OCI-LY1 (cell line): ENCODE results near the gene ITPK1.

ENCODE experiments used
- H2AFZ ChIP-seq: fragments of 200-600 bp; sonication (generic), shearing (Covaris generic); 2 replicates; pipeline ENCODE4 v1.6.0; 2014; ENCODE audit warnings: antibody characterized with exemption, mild to moderate bottlenecking, low read length
- H3F3A ChIP-seq: fragments of 200-600 bp; sonication (generic), shearing (Covaris generic); 2 replicates; pipeline ENCODE4 v1.6.0; 2014; ENCODE audit warnings: mild to moderate bottlenecking, antibody characterized with exemption, low read length, moderate library complexity; ENCODE audit not compliant: insufficient read depth
- H3K27ac ChIP-seq: fragments of 200-600 bp; sonication (generic); 2 replicates; pipeline ENCODE4 v1.5.1; 2014; ENCODE audit warnings: low read length, mixed run types, mild to moderate bottlenecking, low read depth; ENCODE audit not compliant: poor library complexity, severe bottlenecking
- H3K27me3 ChIP-seq: fragments of 200-600 bp; sonication (generic); 2 replicates; pipeline ENCODE4 v1.6.0; 2014; ENCODE audit warnings: antibody characterized with exemption, mild to moderate bottlenecking, low read length, moderate library complexity; ENCODE audit not compliant: insufficient read depth
- H3K36me3 ChIP-seq: fragments of 200-600 bp; sonication (generic); 2 replicates; pipeline ENCODE4 v1.6.1; 2014; ENCODE audit warnings: mild to moderate bottlenecking, antibody characterized with exemption, low read length, moderate library complexity, mixed read lengths; ENCODE audit not compliant: insufficient read depth
- H3K4me1 ChIP-seq: fragments of 200-600 bp; sonication (generic); 2 replicates; pipeline ENCODE4 v1.5.1; 2014; ENCODE audit warnings: mild to moderate bottlenecking, low read length, moderate library complexity; ENCODE audit not compliant: insufficient read depth, severe bottlenecking
- H3K4me2 ChIP-seq: fragments of 200-600 bp; sonication (generic), shearing (Covaris generic); 2 replicates; pipeline ENCODE4 v1.6.1; 2014; ENCODE audit warnings: low read length
- H3K4me3 ChIP-seq: fragments of 200-600 bp; sonication (generic); 2 replicates; pipeline ENCODE4 v1.5.1; 2014; ENCODE audit warnings: low read length, low read depth, mild to moderate bottlenecking, mixed read lengths; ENCODE audit not compliant: poor library complexity, severe bottlenecking
- H3K79me2 ChIP-seq: fragments of 200-600 bp; shearing (Covaris generic); 2 replicates; pipeline ENCODE4 v1.6.1; 2016; ENCODE audit warnings: mixed run types, low read length, mixed read lengths; ENCODE audit not compliant: insufficient read depth
- H3K9ac ChIP-seq: fragments of 200-600 bp; sonication (generic), shearing (Covaris generic); 2 replicates; pipeline ENCODE4 v1.6.1; 2014; ENCODE audit warnings: mild to moderate bottlenecking, low read length, mixed read lengths
- H3K9me2 ChIP-seq: fragments of 200-600 bp; sonication (generic), shearing (Covaris generic); 2 replicates; pipeline ENCODE4 v1.6.1; 2014; ENCODE audit warnings: low read depth, mild to moderate bottlenecking, low read length, mixed read lengths
- H3K9me3 ChIP-seq: fragments of 200-600 bp; shearing (Covaris generic); 2 replicates; pipeline ENCODE4 v1.6.1; 2014; ENCODE audit warnings: low read length, mixed read lengths
- H4K20me1 ChIP-seq: fragments of 200-600 bp; sonication (generic), shearing (Covaris generic); 2 replicates; pipeline ENCODE4 v1.6.0; 2016; ENCODE audit warnings: mild to moderate bottlenecking, low read length; ENCODE audit not compliant: insufficient read depth
- CTCF ChIP-seq: fragments of 200-600 bp; sonication (generic), shearing (Covaris generic); IDR thresholded peaks from 2 replicates; pipeline ENCODE4 v1.5.1; 2017; ENCODE audit warnings: mild to moderate bottlenecking, antibody characterized with exemption, low read length, moderate library complexity, mixed read lengths
- EZH2 ChIP-seq: fragments of 200-600 bp; sonication (generic), shearing (Covaris generic); IDR thresholded peaks from 2 replicates; pipeline ENCODE4 v1.8.0; 2017; ENCODE audit warnings: borderline replicate concordance, mixed run types, mild to moderate bottlenecking, antibody characterized with exemption, low read length, moderate library complexity, mixed read lengths

ITPK1 gene

GRCh38 chr14:92980866-92981265 is 134.9 kb downstream of the ITPK1 start:
- Histone ChIP-seq H2AFZ (no peak overlapping the region), H4K20me1 (no peaks in the 10 kb centered on the region), H3K4me3 (no peak overlapping the region), H3K4me2 (no peak overlapping the region), H3K27me3 (no peaks in the 10 kb centered on the region), H3F3A (no peaks in the 10 kb centered on the region), H3K36me3 (no peaks in the 10 kb centered on the region), H3K4me1 (no peaks in the 10 kb centered on the region), H3K9me3 (peaks cover 9% of the 10 kb centered on the region; the same call in 1 of the 2 replicates), H3K9me2 (no peaks in the 10 kb centered on the region), H3K9ac (no peak overlapping the region), H3K27ac (no peak overlapping the region), H3K79me2 (no peaks in the 10 kb centered on the region)
- TF ChIP-seq CTCF (no peak), EZH2 (no peak)

GRCh38 chr14:92978229-92979021 is 137.3 kb downstream of the ITPK1 start:
- peaks cover 9% of the 10 kb centered on the region; the same call in 1 of the 2 replicates for H3K9me3 ChIP-seq
- no peak overlapping the region for H2AFZ ChIP-seq
- H4K20me1 ChIP-seq, result no peaks in the 10 kb centered on the region
- H3K36me3 ChIP-seq, result no peaks in the 10 kb centered on the region
- no peak overlapping the region for H3K4me2 ChIP-seq
- H3K9ac ChIP-seq, result no peak overlapping the region
- no peak overlapping the region for H3K4me3 ChIP-seq
- no peaks in the 10 kb centered on the region for H3K4me1 ChIP-seq
- H3K27me3 ChIP-seq, result no peaks in the 10 kb centered on the region
- no peaks in the 10 kb centered on the region for H3K79me2 ChIP-seq
- TF ChIP-seq CTCF (no peak), EZH2 (no peak)
- H3K9me2 ChIP-seq, result no peaks in the 10 kb centered on the region
- H3F3A ChIP-seq, result no peaks in the 10 kb centered on the region
- no peak overlapping the region for H3K27ac ChIP-seq

- Histone ChIP-seq H3K4me3 (no peak overlapping the region), H3K9ac (no peak overlapping the region), H3K4me1 (no peaks in the 10 kb centered on the region), H3K4me2 (no peak overlapping the region), H3K9me3 (peaks cover 9% of the 10 kb centered on the region; the same call in 1 of the 2 replicates), H3K9me2 (no peaks in the 10 kb centered on the region), H3K27me3 (no peaks in the 10 kb centered on the region; the same call in 1 of the 2 replicates), H2AFZ (no peak overlapping the region), H3K79me2 (no peaks in the 10 kb centered on the region), H3K36me3 (no peaks in the 10 kb centered on the region), H4K20me1 (no peaks in the 10 kb centered on the region), H3F3A (no peaks in the 10 kb centered on the region), H3K27ac (no peak overlapping the region)
- no peak for TF ChIP-seq CTCF
- TF ChIP-seq EZH2, result no peak
Measured at GRCh38 chr14:92976268-92976667, 139.5 kb downstream of the ITPK1 start.
